HepG2 (cell line): Measurements from ENCODE around the gene RBM12. TPM values are rescaled to one million over a fixed set of nuclear protein-coding genes. Genes with fewer than 3 reads are reported as not detected.

ENCODE experiments used
- ADNP ChIP-seq: sonication (generic); formaldehyde crosslinking; IDR thresholded peaks from 2 replicates; pipeline ENCODE4 v1.4.0; 2020; ENCODE audit warnings: missing genetic modification reagents
- ATF1 ChIP-seq: IDR thresholded peaks from 2 replicates; pipeline ENCODE4 v1.6.1; 2016; ENCODE audit warnings: mild to moderate bottlenecking, control low read depth
- IKZF5 ChIP-seq: IDR thresholded peaks from 2 replicates; pipeline ENCODE4 v1.6.1; 2018; ENCODE audit warnings: missing genetic modification reagents, mild to moderate bottlenecking, missing compliant biosample characterization
- MIXL1 ChIP-seq: IDR thresholded peaks from 2 replicates; pipeline ENCODE4 v1.6.1; 2016
- PREB ChIP-seq: sonication (generic); formaldehyde crosslinking; IDR thresholded peaks from 2 replicates; pipeline ENCODE4 v1.4.0; 2020; ENCODE audit warnings: missing genetic modification reagents
- SATB2 ChIP-seq: sonication (generic); formaldehyde crosslinking; IDR thresholded peaks from 2 replicates; pipeline ENCODE4 v1.5.0; 2020; ENCODE audit warnings: missing genetic modification reagents
- ZBTB20 ChIP-seq: sonication (generic); formaldehyde crosslinking; IDR thresholded peaks from 2 replicates; pipeline ENCODE4 v1.8.1; 2023; ENCODE audit warnings: missing genetic modification reagents, low read depth, mild to moderate bottlenecking, borderline replicate concordance
- ZNF274 ChIP-seq: sonication (generic); formaldehyde crosslinking; IDR thresholded peaks from 2 replicates; pipeline ENCODE4 v1.5.1; 2020; ENCODE audit warnings: mild to moderate bottlenecking, missing genetic modification reagents
- ZNF335 ChIP-seq: sonication (generic); formaldehyde crosslinking; IDR thresholded peaks from 2 replicates; pipeline ENCODE4 v1.4.0; 2020; ENCODE audit warnings: missing genetic modification reagents
- ZNF367 ChIP-seq: sonication (generic); formaldehyde crosslinking; IDR thresholded peaks from 2 replicates; pipeline ENCODE4 v1.4.0; 2020; ENCODE audit warnings: missing genetic modification reagents, borderline replicate concordance
- ZNF574 ChIP-seq: sonication (generic); formaldehyde crosslinking; IDR thresholded peaks from 2 replicates; pipeline ENCODE4 v1.4.0; 2020; ENCODE audit warnings: missing genetic modification reagents
- ZNF576 ChIP-seq: sonication (generic); formaldehyde crosslinking; IDR thresholded peaks from 2 replicates; pipeline ENCODE4 v1.4.0; 2020; ENCODE audit warnings: mild to moderate bottlenecking, missing genetic modification reagents
- ZNF7 ChIP-seq: IDR thresholded peaks from 2 replicates; pipeline ENCODE4 v1.6.1; 2016; ENCODE audit warnings: missing biosample characterization, missing genetic modification reagents
- ZNF761 ChIP-seq: sonication (generic); formaldehyde crosslinking; conservative IDR thresholded peaks from 2 replicates; pipeline ENCODE4 v1.4.0; 2020; ENCODE audit warnings: mild to moderate bottlenecking, missing genetic modification reagents
- ZNF784 ChIP-seq: sonication (generic); formaldehyde crosslinking; IDR thresholded peaks from 2 replicates; pipeline ENCODE4 v1.5.1; 2020; ENCODE audit warnings: missing genetic modification reagents, mild to moderate bottlenecking, borderline replicate concordance
- polyA plus RNA-seq, 8 experiments: library from polyadenylated mRNA; depleted of rRNA in 3 of 8; stranded (reverse) in 7 of 8; unstranded in 1 of 8; fragments of >200 nt; fragmentation: Illumina TruSeq in 4 of 8; extraction: Trizol in 4 of 8; gene quantifications; 2 replicates each; pipeline versions ENCODE4 v1.2.1 to v1.2.3, GENCODE V29; 2011 to 2016; ENCODE audit warnings: low read depth in 4 of 8, missing spikeins in 1 of 8, mixed read lengths in 1 of 8; ENCODE audit not compliant: insufficient read depth in 1 of 8
- total RNA-seq, 5 experiments: library from RNA; depleted of rRNA; stranded (reverse); fragments of >200 nt; fragmentation: Illumina TruSeq; extraction: Trizol; gene quantifications; 2 replicates each; pipeline ENCODE4 v1.2.3, GENCODE V29; 2016; ENCODE audit warnings: low read depth in 1 of 5
- TF ChIP-seq, protein P1 (sequence below): IDR thresholded peaks from 2 replicates; pipeline ENCODE4 v1.4.0; 2020; ENCODE audit warnings: mild to moderate bottlenecking, missing genetic modification reagents
- TF ChIP-seq, protein P2 (sequence below): sonication (generic); formaldehyde crosslinking; IDR thresholded peaks from 2 replicates; pipeline ENCODE4 v1.4.0; 2020; ENCODE audit warnings: missing genetic modification reagents, borderline replicate concordance

The RBM12 gene
- total and polyA plus RNA-seq, 2 of the 13 experiments (the other 11 are each of a cell fraction or from before 2014, with no cell fraction given) = 97.9 to 104 TPM

DNA sequence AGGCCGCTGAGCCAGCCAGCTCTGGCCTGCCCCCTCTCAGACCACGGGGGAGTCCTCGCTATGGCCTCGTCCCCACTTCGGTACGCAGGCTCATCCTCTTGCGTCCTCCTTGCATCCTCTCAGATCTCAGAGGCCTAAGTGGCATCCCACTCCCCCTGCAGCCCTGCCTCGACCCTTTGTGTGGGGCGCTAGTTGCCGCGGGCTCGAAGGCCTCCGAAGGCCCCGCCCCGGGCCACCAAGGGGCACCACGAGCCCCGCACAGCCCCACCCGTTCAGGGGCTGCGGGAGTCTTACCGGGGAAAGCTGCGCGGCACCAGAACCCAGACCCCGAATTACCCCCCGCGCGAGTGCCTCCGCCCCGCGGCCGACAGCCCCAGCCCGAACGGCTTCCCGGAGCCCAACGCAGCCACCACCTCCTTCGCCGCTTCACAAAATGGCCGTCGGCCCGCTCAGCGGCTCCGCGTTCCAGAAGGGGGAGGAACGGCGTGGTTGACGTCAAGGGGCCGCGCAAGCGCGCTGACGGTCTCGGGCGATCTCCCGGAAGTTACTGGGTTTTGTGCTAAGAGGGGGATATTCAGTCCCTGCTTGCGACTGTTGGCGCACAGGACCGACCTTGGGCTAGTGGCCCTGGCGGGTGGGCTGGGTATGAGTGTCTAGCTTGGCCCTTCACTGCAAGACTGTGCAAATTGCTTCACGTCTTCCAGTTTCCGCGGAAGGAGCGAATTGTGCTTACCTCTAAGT, at the start of gene RBM12, which contains the start of gene CPNE1 (continued):
- TF ChIP-seq, protein P1, sequence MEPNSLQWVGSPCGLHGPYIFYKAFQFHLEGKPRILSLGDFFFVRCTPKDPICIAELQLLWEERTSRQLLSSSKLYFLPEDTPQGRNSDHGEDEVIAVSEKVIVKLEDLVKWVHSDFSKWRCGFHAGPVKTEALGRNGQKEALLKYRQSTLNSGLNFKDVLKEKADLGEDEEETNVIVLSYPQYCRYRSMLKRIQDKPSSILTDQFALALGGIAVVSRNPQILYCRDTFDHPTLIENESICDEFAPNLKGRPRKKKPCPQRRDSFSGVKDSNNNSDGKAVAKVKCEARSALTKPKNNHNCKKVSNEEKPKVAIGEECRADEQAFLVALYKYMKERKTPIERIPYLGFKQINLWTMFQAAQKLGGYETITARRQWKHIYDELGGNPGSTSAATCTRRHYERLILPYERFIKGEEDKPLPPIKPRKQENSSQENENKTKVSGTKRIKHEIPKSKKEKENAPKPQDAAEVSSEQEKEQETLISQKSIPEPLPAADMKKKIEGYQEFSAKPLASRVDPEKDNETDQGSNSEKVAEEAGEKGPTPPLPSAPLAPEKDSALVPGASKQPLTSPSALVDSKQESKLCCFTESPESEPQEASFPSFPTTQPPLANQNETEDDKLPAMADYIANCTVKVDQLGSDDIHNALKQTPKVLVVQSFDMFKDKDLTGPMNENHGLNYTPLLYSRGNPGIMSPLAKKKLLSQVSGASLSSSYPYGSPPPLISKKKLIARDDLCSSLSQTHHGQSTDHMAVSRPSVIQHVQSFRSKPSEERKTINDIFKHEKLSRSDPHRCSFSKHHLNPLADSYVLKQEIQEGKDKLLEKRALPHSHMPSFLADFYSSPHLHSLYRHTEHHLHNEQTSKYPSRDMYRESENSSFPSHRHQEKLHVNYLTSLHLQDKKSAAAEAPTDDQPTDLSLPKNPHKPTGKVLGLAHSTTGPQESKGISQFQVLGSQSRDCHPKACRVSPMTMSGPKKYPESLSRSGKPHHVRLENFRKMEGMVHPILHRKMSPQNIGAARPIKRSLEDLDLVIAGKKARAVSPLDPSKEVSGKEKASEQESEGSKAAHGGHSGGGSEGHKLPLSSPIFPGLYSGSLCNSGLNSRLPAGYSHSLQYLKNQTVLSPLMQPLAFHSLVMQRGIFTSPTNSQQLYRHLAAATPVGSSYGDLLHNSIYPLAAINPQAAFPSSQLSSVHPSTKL (CRISPR knock-in tag) = peak; percentile 79
- TF ChIP-seq ZNF335 (CRISPR knock-in tag) (peak; percentile 88), ZNF367 (CRISPR knock-in tag) (peak; percentile 7; the same call in 1 of the 2 replicates), ZNF574 (CRISPR knock-in tag) (peak; percentile 94), PREB (CRISPR knock-in tag) (no peak), SATB2 (CRISPR knock-in tag) (peak; percentile 88; the same call in 1 of the 2 replicates), ZNF274 (peak; percentile 99), ZNF784 (CRISPR knock-in tag) (peak; percentile 98), ZNF576 (CRISPR knock-in tag) (peak; percentile 90), ZBTB20 (CRISPR knock-in tag) (peak; percentile 97), ZNF7 (CRISPR knock-in tag) (no peak), ZNF761 (peak; percentile 98), IKZF5 (CRISPR knock-in tag) (peak; percentile 98), ATF1 (CRISPR knock-in tag) (peak; percentile 90), MIXL1 (peak; percentile 93), ADNP (CRISPR knock-in tag) (no peak; the same call in 1 of the 2 replicates)
- TF ChIP-seq, protein P2, sequence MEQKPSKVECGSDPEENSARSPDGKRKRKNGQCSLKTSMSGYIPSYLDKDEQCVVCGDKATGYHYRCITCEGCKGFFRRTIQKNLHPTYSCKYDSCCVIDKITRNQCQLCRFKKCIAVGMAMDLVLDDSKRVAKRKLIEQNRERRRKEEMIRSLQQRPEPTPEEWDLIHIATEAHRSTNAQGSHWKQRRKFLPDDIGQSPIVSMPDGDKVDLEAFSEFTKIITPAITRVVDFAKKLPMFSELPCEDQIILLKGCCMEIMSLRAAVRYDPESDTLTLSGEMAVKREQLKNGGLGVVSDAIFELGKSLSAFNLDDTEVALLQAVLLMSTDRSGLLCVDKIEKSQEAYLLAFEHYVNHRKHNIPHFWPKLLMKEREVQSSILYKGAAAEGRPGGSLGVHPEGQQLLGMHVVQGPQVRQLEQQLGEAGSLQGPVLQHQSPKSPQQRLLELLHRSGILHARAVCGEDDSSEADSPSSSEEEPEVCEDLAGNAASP (CRISPR knock-in tag) = peak; percentile 86
